Stimulated activated CD4-positive, alpha-beta T cell treated with anti-CD3 and anti-CD28 coated beads, Interleukin-15, amount 100 ng/mL, for 48 hours (primary cell): ENCODE data around the gene TLDC2.
"Not testable (repeated sequence)": the region's sequence is repeated elsewhere in the genome, so short reads cannot be mapped to it uniquely, and the experiment has no call there.

ENCODE experiments used
- DNase-seq, 2 donors: peaks; one replicate each; pipeline ENCODE4 v3.0.0-alpha.2; 2020; ENCODE audit warnings: low read depth in 2 of 2

TLDC2 gene

DNA sequence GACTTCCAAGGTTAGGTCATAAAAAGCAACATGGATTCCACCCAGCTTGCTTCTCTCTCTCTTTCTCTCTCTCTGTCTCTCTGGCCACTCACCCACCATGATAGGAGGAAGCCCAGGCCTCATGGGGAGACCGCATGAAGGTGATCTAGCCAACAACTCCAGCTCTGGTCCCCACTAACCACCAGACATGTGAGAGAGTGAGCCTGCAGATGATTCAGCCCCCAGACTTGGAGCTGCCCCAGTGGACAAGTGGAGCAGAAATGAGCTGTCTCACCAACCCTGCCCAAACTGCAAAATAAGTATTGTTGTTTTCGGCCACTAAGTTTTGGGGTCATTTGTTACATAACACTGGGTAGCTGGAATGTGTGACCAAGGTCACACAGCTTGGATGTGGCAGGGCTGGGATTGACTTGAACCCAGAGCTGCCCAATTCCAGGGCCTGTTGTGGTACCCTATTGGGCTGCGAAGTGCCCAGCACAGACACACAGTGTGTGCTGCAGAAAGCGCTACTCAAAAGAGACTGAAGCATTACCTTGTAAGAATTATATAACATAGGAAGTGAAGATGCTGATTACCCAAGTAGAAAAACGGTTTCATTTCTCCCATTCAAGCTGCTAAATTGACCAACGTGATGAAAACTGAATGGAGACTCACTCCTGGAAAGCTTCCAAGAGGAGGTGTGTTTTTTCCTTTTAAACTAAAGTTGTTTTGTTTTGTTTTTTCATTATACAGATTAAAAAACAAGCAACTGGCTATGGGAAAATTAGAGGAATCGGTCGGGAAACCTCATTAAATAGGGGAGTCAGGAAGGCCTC lies 9.1 kb upstream of the TLDC2 start:
- no peak for DNase-seq

DNA sequence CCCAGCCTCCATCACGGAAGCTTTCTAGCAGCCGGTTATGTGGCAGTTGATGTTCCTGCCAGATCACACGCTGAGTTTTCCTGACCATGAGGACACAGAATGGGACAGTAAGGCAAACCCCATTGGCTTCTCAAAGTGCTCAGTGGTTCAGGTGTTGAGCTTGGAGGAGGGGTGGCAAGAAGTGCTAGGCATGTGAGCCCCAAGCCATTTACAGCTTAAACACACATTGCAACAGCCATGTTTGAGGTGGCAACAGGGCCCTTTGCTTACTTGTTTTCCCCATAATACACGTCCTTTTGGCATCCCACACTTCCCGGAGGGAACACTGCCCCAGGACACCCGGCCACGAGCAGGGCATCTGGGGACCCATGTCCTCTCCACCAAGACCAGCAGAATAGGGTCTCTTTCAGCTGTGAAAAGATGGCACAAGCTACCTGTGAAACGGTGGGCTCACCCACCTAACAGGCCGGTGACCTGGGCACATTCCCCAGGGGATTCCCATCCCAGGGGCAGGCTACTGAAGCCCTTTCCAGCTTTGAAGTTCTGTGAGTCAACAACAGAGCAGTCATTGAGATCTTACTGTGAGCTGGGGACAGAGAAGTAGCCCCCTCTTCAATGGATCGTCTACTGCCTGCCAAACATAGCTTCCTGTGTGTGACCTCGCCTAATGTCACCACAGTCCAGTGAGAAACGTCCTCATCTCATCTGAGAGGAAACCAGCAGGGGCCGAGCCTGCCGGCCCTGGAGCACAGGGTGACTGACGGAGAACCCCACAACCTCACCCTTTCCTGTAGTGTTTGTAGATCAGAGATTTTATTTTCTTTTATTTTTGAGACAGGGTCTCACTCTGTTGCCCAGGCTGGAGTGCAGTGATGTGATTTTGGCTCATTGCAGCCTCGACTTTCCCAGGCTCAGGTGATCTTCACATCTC lies 4.0 kb upstream of the TLDC2 start:
- DNase-seq, result no peak

DNA sequence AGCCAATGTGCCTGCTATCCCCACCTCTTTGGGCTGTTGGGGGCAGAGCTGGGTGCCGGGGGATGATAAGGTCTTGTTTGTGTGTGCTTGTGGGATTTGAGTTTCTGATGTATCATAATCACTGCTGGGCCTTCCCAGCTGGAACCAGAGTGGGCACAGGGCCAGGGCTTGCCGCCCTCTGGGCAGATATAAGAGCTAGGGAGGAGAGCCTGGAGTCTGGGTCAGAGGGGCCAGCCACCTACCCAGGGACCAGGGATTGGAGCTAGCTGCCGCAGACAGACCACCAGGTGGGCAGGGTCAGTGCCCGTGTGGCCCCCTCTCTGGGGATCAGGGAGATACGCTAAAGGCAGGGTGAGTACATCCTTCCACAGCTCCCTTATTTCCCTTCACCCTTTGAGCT lies 3.1 kb upstream of the TLDC2 start:
- no peak for DNase-seq

DNA sequence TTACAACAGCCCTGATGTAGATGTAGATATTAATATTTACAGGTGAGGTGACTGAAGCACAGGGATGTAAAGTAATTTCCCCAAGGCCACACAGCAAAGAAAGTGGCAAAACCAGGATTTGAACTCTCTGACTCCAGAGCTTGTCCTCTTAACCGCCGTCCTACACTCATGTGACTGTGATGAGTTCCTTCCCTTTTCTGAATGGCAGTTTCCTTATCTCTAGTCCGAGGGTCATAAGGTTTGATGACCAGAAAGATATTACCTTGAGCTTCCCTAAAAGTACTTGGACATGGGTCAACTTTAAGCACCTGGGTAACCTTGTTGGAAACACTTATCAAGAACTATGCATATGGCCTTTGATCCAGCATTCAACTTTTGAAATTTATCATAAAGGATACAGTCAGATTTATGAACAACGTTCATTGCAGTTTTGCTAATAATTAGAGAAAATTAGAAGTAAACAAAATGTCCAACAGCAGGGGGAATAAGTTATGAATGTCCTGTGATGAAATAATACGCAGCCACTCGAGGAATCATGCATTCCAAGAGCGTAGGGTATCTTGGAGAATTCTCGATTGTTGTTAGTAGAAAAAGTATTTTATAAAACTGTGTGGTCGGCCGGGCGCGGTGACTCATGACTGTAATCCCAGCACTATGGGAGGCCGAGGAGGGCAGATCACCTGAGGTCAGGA lies 2.3 kb upstream of the TLDC2 start:
- no peak for DNase-seq

DNA sequence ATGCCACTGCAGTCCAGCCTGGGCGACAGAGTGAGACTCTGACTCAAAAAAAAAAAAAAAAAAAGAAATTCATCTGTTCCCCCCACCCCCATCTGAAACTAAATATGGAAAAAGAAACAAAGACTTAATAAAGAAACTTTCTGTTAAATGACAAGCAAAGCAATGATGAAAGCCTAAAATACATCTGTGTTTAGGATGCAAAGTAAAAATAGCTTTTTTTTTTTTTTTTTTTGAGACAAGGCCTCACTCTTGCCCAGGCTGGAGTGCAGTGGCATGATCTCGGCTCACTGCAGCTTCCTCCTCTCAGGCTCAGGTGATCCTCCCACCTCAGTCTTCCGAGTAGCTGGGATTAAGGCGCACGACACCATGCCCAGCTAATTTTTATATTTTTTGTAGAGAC lies 845 bp upstream of the TLDC2 start:
- DNase-seq, result not testable (repeated sequence)

DNA sequence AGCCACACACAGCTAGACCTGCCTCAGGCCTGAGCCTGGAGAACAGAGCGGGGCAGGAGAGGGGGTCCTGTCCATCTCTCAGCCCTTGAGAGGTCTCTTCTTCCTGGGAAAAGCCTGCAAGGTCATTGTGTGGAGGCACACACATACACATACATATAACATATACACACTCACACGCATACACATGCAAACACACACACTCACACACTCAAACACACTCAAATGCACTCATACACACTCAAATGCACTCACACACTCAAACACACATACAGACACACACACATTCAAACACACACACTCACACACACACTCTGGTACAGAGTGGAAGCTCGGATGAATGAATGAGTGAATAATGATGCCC lies 515 bp downstream of the TLDC2 start:
- no peak for DNase-seq

DNA sequence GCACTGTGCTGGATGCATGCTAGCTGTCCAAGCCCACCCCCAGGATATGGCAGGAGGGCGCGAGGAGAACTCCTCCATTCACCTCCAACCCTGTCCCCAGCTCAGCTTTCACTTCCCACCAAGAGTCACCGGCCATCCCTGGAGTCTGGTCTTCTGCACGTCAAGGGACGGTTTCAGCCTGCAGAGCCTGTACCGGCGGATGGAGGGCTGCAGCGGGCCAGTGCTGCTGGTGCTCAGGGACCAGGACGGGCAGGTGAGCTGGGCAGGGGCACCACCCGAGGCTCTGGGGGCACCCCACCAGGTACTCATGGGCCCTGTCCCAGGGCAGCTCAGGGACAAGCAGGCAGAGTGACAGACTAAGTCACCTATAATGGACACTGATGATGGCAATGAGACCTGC lies 3.0 kb downstream of the TLDC2 start:
- no peak for DNase-seq

DNA sequence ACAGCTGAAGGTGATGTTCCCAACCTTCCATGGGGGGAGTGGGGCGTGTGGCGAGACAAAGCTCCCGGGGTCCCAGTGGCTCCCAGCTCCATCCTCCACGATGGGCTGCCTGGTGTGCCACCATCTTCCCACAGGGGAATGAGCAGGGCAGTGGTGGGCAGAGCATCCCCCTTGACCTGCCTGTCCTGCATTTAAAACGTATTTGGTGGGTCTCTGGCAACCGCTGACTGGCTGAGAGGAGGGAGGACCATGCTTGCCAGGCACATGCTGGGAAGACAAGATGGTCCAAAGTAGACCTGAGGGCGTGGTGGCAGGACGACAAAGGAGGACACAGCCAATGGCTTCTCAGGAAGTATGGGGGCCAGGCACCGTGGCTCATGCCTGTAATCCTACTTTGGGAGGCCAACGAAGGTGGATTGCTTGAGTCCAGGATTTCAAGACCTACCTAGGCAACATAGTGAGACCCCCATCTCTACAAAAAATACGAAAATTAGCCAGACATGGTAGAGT lies 4.9 kb downstream of the TLDC2 start:
- DNase-seq, result no peak

DNA sequence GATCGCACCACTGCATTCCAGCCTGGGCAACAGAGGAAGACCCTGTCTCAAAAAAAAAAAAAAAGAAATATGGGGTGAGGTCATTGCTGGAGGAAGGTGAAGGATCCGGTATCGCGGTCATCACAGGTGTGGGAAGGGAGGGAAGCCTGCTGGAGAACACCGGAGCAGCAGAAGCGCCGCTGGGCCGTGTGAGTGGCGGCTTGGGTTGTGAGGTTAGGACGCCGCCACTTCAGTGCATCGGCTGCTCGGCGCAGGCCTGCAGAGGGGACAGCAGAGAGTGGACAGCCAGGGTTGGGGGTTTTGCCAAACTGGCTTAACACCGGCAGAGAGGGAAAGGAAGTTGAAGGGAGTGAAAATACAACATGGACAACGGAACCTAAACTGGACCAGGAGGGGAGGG lies 5.4 kb downstream of the TLDC2 start:
- DNase-seq, result no peak

DNA sequence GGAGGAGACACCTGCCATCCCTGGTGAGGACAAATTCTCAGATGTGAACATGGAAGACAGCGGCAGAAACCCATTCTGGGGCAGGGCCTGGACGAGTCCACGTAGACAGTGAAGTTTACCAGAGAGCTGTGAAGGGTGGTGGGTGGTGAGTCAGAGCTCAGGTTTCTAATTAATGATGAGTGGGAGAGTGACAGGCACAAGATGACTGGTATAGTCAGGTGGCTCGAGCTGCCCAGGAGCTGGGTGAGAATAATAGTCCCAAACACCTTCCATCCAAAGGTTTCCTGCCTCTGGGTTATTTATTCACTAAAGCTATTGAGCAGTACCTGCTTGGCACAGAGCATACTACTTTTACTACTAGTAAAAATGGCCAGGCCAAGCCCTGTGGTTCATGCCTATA lies 6.0 kb downstream of the TLDC2 start:
- DNase-seq, result peak in 1 of 2 donors; percentile 22

DNA sequence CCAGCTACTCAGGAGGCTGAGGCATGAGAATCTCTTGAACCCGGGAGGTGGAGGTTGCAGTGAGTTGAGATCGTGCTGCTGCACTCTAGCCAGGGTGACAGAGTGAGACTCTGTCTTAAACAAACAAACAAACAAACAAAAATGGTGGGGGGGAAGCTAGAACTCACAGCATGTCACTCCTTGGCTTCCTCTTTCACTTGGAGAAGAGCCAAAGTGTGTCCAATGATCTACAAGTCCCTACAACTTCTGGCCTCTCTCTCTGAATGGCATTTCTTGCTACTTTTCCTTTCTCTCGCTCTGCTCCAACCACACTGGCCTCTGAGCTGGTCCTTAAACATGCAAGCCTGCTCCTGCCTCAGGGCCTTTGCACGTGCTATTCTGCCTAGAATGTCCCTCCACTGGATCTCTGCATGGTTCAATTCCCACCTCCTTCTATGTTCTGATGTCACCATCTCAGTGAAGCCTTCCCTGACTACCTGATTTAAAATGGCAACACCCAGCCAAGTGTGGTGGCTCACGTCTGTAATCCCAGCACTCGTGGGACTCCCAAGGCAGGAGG lies 8.1 kb downstream of the TLDC2 start:
- DNase-seq, result no peak

DNA sequence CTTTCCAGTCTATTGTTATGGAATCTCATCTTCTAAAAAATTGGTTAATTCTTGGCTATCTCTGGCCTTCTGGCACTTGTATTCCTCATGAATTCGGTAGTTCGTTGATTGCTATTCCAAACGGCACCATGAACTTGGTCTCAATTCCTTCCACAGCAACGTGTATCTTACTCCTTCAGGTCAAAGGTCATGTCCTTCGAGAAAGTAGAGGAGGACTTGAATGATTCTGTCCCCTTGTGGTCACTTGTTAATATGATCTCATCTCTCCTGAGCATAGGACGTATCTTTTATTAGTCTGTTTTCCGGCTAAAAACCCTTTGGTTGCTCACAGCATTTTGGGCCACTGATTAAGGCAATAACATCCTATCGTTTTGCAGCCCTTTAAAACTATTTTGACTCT lies 9.4 kb downstream of the TLDC2 start:
- DNase-seq, result no peak

DNA sequence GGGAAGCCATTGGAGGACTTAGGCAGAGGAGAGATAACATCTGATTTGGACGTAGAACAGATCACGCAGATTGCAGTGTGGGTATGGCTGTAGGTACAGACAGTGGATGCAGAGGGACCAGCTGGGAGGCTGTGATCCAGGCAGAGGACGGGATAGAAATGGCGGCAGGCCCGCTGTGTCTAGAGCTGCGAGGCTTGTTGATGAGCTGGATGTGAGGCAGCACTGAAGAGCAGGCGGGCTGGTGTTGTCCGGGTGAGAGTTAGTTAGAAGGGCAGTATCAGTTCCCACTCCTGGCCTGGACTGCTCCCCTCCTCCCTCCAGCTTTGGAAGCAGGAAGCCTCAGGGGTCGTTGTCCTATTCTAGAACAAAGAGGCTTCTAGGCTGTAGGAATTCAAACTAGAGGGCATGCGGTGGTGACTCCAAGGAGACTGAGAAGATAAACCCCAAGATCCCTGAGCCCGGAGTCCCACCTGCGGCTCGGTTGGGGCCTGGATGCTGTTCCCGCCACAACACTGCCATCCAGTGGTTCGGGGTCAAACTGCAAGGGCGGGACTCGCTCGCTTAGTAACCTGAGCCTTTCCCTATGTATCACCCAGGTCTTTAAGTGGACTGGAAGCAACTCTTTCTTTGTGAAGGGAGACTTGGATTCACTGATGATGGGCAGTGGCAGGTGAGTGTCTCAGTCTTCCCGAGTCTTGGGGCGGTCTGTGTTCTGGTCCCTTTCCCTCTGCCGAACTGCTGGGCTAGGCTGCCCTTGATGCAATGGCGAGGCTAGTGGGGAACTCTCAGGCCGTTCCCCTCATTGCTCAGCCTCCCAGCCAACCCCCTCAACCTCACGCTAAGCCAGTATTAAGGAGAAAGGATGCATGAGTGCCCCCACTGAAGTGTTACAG lies 11.2 kb downstream of the TLDC2 start:
- DNase-seq, result peak; percentile 62 to 82

DNA sequence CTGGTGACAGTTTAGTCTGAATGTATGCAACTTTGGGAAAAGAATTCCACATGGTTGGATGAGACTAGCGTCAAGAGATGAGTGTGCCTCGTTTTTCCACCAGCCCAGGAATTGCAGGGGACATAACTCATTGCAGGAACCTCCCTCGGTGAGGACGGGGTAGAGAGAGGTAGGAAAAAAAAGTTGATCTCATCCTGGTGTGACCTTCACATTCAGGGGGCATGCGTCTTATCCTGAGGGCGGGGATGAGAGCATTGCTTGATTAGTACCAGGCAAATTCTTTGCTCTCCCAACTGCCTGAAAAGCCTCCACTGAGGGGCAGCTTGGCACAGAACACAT lies 11.8 kb downstream of the TLDC2 start:
- no peak for DNase-seq

DNA sequence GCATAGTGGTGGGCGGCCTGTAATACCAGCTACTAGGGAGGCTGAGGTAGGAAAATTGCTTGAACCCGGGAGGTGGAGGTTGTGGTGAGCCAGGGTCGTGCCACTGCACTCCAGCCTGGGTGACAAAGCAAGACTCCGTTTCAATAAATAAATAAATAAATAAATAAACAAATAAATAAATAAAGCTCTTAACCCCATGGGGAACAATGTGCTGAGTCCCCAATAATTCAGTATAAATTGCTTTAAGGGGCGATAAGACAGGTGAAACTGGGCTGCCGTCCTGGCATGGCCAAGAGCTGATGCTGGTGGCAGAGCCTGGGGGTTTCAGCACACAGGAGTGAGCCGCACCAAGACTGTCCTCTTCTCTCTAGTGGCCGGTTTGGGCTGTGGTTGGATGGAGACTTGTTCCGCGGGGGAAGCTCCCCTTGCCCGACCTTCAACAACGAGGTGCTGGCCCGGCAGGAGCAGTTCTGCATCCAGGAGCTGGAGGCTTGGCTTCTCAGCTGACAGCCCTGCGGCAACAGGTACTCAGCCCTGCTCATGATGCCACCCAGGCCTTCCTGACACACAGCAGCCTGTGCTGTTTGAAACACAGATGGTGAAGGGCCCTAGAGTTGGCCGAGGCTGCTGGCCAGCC lies 13.1 kb downstream of the TLDC2 start:
- no peak for DNase-seq

DNA sequence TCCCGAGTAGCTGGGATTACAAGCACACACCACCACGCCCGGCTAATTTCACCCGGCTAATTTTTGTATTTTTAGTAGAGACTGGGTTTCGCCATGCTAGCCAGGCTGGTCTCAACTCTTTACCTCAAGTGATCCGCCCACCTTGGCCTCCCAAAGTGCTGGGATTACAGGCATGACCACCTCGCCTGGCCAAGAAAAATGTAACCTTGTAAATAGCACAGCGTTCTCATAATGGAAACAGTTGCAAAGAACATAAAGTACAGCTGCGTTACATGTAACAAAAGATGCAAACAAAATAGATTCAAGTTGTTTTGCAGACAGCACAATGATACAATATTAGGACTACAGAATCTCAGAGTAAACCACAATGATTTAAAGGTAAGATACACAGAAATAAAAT lies 14.6 kb downstream of the TLDC2 start:
- no peak for DNase-seq

DNA sequence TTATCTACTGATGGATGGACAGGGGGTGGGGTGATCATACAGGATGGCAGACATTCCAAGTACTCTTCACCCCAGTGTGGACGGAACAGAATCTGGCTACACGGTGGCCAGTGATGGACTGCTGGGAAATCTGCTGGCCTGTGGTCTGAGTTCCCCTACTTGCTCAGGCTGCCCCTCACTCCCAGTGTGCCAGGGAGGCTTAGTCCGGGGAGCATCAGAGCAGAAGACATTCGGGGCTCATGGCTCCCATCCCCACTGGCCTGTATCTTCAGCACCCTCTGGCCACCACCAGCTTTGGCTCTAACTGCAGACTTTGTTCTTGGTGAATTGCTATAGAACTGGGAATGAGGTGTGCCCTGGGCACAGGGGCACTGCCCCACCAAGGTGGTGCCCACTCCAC lies 15.3 kb downstream of the TLDC2 start:
- no peak for DNase-seq

DNA sequence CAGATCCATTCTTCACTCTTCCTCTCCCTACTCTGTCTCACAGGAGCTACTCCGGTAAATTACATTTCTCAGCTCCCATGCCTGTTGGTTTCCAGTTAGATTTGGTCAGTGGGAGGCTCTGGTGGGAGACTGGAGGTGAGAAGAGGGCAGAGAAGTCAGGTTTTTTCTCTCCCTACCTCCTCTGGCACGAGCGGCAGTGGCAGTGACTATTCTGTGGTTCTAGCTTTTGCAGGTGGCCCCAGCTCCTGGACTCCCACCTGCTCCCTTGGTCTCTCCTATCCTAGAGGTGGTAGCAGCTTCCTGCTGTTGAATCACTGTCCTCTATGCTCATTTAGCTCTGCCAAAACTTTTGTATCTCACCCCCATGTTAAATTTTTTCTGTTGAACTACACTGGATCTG lies 17.9 kb downstream of the TLDC2 start:
- DNase-seq, result no peak

DNA sequence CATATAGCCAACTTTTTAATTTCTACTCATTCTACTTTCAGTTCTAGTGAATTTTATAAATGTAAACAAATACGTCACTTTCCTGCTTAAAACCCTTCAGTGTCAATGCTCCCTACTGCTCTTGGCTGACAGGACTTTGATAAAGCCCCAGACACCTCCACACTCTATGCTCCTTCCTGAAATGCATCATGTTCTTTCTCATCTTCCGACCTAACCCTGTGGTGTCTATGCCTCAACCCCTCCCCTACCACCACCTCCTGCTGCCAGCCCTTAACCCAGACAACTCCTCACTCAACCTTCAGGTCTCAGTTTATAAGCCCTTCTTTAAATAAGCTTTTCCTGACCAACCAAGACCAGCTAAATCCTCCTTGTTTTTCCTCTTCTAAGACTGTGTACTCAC lies 19.1 kb downstream of the TLDC2 start:
- DNase-seq, result no peak

DNA sequence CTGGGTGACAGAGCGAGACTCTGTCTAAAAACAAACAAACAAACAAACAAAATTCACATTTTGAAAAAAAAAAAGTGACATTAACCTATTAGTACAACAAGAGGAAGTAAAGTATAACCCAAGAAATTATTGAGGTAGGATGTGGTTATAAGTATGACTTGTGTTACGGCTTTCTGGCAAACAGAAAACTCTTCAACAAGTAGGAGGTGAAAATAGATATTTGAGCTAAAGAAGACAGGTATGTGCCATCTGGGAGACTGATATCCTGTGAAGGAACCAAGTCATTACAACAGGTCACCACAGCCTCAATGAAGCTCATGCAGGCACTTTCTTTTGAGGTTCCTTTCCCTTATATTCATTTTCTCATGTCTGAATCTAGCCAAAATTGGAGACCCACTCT lies 28.8 kb downstream of the TLDC2 start:
- no peak for DNase-seq

DNA sequence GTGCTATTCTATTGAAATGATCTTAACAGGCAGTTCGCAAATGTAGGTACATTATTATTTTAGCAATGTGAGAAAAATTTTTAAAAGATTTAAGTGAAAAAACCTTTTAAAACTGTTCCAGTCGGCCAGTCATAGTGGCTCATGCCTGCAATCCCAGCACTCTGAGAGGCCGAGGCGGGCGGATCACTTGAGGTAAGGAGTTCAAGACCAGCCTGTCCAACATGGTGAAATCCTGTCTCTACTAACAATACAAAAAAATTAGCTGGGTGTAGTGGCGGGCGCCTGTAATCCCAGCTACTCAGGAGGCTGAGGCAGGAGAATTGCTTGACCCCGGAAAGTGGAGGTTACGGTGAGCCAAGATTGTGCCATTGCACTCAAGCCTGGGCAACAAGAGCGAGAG lies 29.6 kb downstream of the TLDC2 start:
- DNase-seq, result not testable (repeated sequence)
